ENCODE data around the gene FIG4. TPM values are rescaled to one million over a fixed set of nuclear protein-coding genes. Genes with fewer than 3 reads are reported as not detected.
"Not testable (repeated sequence)": the region's sequence is repeated elsewhere in the genome, so short reads cannot be mapped to it uniquely, and the experiment has no call there.

FIG4 gene
- total and polyA plus RNA-seq, 2 experiments from 2014 or later, result 8.8 to 11.5 TPM

DNA sequence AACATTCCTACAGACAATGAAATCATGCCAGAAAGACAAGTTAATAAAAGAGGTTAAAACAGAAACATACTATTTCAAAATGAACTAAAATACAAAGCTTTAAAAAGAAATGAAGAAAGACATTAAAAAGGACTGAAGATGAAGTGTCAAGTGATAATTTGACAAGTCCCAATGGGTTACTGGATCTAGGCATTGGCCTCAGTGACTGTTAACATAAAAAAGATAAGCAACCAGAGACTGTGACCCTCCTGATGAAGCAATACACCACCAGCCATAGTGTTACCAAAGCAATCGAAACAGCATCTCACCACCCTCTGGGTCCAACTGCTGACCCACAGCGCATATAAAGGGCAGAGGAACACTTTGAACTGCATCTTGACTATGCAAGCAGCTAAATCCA lies 130.3 kb downstream of the FIG4 start:
- Histone ChIP-seq H3F3A (ENCODE audit: insufficient read depth) (no peaks in the 10 kb centered on the region), H3K9ac (no peak overlapping the region), H3K4me2 (ENCODE audit: unreplicated experiment) (no peak overlapping the region), H3K9me2 (ENCODE audit: insufficient read depth) (no peaks in the 10 kb centered on the region), H4K20me1 (ENCODE audit: insufficient read depth) (no peaks in the 10 kb centered on the region), H2AFZ (no peak overlapping the region), H3K36me3 (ENCODE audit: low read depth) (0 out of 2 replicates have a peak, but pooled peaks cover 8% of the 10 kb centered on the region), H3K4me1 (ENCODE audit: insufficient read depth) (no peaks in the 10 kb centered on the region), H3K27me3 (replicated peaks; ENCODE audit: insufficient read depth) (no peaks in the 10 kb centered on the region), H3K27ac (no peak overlapping the region), H3K79me2 (ENCODE audit: insufficient read depth) (no peaks in the 10 kb centered on the region), H3K9me3 (ENCODE audit: low read depth) (no peaks in the 10 kb centered on the region), H3K4me3 (no peak overlapping the region)
- no peak for DNase-seq
- in situ Hi-C loops (cut with MboI), result no loop called here
- WGBS, 2 experiments (ENCODE audit: low coverage in 1 of 2, low lambda C conversion rate in 2 of 2, missing lambda C conversion rate in 2 of 2), result 60 to 73% methylated on average over 2 of the region's 2 CpGs
- TF ChIP-seq EZH2phosphoT487 (IDR thresholded peaks at IDR 0.05; ENCODE audit: insufficient read depth, low read depth) (no peak), EZH2 (IDR thresholded peaks at IDR 0.05; ENCODE audit: insufficient read depth, poor library complexity, severe bottlenecking) (no peak)

DNA sequence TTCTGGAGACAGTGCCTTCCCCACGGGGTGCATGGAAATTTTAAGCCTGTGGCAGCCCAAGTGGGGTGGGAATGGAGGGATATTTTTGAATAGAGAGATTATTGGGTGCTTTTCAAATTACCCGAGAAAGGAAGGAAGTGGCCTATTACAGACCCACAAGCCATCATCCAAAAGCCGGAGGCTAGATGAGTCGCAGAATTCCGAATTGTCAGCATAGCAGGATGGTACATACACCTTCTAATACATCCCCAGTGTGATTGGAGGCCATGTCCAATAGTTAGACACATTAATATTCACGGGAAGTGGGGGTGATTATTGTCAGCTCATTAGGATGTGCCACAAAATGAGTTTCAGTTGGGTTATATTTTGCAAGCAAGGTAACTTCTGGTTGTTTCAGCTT lies 133.0 kb downstream of the FIG4 start:
- no peak overlapping the region for H3K27ac ChIP-seq
- no peak for TF ChIP-seq EZH2 (IDR thresholded peaks at IDR 0.05; ENCODE audit: insufficient read depth, poor library complexity, severe bottlenecking)
- no peak for TF ChIP-seq EZH2phosphoT487 (IDR thresholded peaks at IDR 0.05; ENCODE audit: insufficient read depth, low read depth)
- no peak for DNase-seq
- no peak overlapping the region for H3K4me2 ChIP-seq (ENCODE audit: unreplicated experiment)
- in situ Hi-C loops (cut with MboI), result no loop called here
- H3K9ac ChIP-seq, result no peak overlapping the region
- no peaks in the 10 kb centered on the region for H4K20me1 ChIP-seq (ENCODE audit: insufficient read depth)
- H3F3A ChIP-seq (ENCODE audit: insufficient read depth), result no peaks in the 10 kb centered on the region
- no peak overlapping the region for H2AFZ ChIP-seq
- H3K9me2 ChIP-seq (ENCODE audit: insufficient read depth), result no peaks in the 10 kb centered on the region
- 0 out of 2 replicates have a peak, but pooled peaks cover 8% of the 10 kb centered on the region for H3K36me3 ChIP-seq (ENCODE audit: low read depth)
- no peaks in the 10 kb centered on the region for H3K79me2 ChIP-seq (ENCODE audit: insufficient read depth)
- WGBS, 2 experiments (ENCODE audit: low coverage in 1 of 2, low lambda C conversion rate in 2 of 2, missing lambda C conversion rate in 2 of 2), result 87% methylated on average over 6 of the region's 6 CpGs
- H3K27me3 ChIP-seq (replicated peaks; ENCODE audit: insufficient read depth), result no peaks in the 10 kb centered on the region
- H3K4me1 ChIP-seq (ENCODE audit: insufficient read depth), result no peaks in the 10 kb centered on the region
- H3K4me3 ChIP-seq, result no peak overlapping the region
- H3K9me3 ChIP-seq (ENCODE audit: low read depth), result no peaks in the 10 kb centered on the region

DNA sequence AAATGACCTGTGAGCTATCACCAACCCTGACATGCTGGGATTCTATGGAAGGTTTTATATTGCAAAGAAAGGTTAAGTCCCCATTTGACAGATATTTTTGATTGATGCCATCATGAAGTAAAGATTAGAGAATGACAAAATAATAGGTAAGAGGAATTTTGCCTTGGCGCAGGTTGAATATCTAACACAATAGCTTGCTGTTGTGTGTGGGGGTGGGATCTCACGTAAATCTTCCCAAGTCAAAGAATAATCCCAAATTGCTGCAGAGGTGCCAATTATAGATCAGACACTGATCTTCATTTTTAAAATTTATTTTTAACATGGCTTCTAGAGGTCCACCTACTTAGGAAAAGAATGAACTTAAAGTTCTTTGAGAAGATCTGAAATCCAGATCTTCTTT lies 135.5 kb downstream of the FIG4 start:
- Histone ChIP-seq H3K9me3 (ENCODE audit: low read depth) (no peaks in the 10 kb centered on the region), H3K9me2 (ENCODE audit: insufficient read depth) (no peaks in the 10 kb centered on the region), H3K9ac (no peak overlapping the region), H3K4me1 (ENCODE audit: insufficient read depth) (no peaks in the 10 kb centered on the region), H3K27ac (no peak overlapping the region), H3K4me2 (ENCODE audit: unreplicated experiment) (no peak overlapping the region), H3K36me3 (ENCODE audit: low read depth) (0 out of 2 replicates have a peak, but pooled peaks cover 8% of the 10 kb centered on the region), H3K4me3 (no peak overlapping the region), H3K79me2 (ENCODE audit: insufficient read depth) (no peaks in the 10 kb centered on the region), H4K20me1 (ENCODE audit: insufficient read depth) (no peaks in the 10 kb centered on the region), H2AFZ (no peak overlapping the region), H3K27me3 (replicated peaks; ENCODE audit: insufficient read depth) (no peaks in the 10 kb centered on the region), H3F3A (ENCODE audit: insufficient read depth) (no peaks in the 10 kb centered on the region)
- 95 to 100% methylated on average over 2 of the region's 2 CpGs for WGBS, 2 experiments (ENCODE audit: low coverage in 1 of 2, low lambda C conversion rate in 2 of 2, missing lambda C conversion rate in 2 of 2)
- TF ChIP-seq EZH2phosphoT487 (IDR thresholded peaks at IDR 0.05; ENCODE audit: insufficient read depth, low read depth), result no peak
- no peak for TF ChIP-seq EZH2 (IDR thresholded peaks at IDR 0.05; ENCODE audit: insufficient read depth, poor library complexity, severe bottlenecking)
- in situ Hi-C loops (cut with MboI), result no loop called here
- DNase-seq, result no peak

DNA sequence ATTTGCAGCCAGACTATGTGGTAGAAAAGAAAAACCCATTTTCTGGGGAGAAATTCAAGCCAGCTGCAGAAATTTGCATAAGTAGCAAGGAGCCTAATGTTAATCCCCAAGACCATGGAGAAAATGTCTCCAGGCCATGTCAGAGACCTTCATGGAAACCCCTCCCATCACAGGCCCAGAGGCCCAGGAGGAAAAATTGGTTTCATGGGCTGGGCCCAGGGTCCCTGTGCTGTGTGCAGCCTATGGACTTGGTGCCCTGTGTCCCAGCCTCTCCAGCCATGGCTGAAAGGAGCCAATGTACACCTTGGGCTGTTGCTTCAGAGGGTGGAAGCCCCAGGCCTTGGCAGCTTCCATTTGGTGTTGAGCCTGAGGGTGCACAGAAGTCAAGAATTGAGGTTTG lies 140.3 kb downstream of the FIG4 start:
- H4K20me1 ChIP-seq (ENCODE audit: insufficient read depth); H3K27ac ChIP-seq; H2AFZ ChIP-seq; H3K27me3 ChIP-seq (replicated peaks; ENCODE audit: insufficient read depth); H3K9me3 ChIP-seq (ENCODE audit: low read depth); H3F3A ChIP-seq (ENCODE audit: insufficient read depth); H3K4me1 ChIP-seq (ENCODE audit: insufficient read depth); H3K9me2 ChIP-seq (ENCODE audit: insufficient read depth); H3K9ac ChIP-seq; DNase-seq; in situ Hi-C loops (cut with MboI); H3K36me3 ChIP-seq (ENCODE audit: low read depth); H3K4me3 ChIP-seq; H3K4me2 ChIP-seq (ENCODE audit: unreplicated experiment); H3K79me2 ChIP-seq (ENCODE audit: insufficient read depth): not testable (repeated sequence)

DNA sequence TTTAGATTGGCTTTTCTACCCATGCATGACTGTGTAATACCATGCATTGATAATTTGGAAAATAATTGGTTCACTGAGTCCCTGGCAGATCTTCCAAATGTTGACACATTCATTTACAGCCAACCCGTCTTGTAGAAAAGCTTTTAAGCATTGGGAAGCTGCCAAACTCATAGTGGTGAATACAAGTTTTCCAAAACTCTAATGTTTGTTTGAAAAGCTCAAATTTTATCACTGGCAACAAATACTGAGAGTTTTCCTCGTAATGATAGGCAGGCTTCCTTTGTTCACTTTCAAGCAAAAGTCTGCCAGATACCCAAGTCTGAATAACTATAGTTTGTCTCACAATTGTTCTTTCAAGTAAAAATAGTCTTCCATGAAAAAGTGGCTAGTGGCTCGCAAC lies 143.0 kb downstream of the FIG4 start:
- Histone ChIP-seq H3K9me2 (ENCODE audit: insufficient read depth) (no peaks in the 10 kb centered on the region), H3K4me1 (ENCODE audit: insufficient read depth) (no peaks in the 10 kb centered on the region), H3K4me2 (ENCODE audit: unreplicated experiment) (no peak overlapping the region), H3K4me3 (no peak overlapping the region), H3K27me3 (replicated peaks; ENCODE audit: insufficient read depth) (no peaks in the 10 kb centered on the region), H3K36me3 (ENCODE audit: low read depth) (no peaks in the 10 kb centered on the region), H3K9ac (no peak overlapping the region), H3K27ac (no peak overlapping the region), H3K79me2 (ENCODE audit: insufficient read depth) (no peaks in the 10 kb centered on the region), H4K20me1 (ENCODE audit: insufficient read depth) (no peaks in the 10 kb centered on the region), H3F3A (ENCODE audit: insufficient read depth) (no peaks in the 10 kb centered on the region), H2AFZ (no peak overlapping the region), H3K9me3 (ENCODE audit: low read depth) (no peaks in the 10 kb centered on the region)
- in situ Hi-C loops (cut with MboI), result no loop called here
- TF ChIP-seq EZH2 (IDR thresholded peaks at IDR 0.05; ENCODE audit: insufficient read depth, poor library complexity, severe bottlenecking), result no peak
- no peak for TF ChIP-seq EZH2phosphoT487 (IDR thresholded peaks at IDR 0.05; ENCODE audit: insufficient read depth, low read depth)
- peak; percentile 5 for DNase-seq
- 11 to 13% methylated on average over 3 of the region's 3 CpGs for WGBS, 2 experiments (ENCODE audit: low coverage in 1 of 2, low lambda C conversion rate in 2 of 2, missing lambda C conversion rate in 2 of 2)
